HG03139 (cell line): Measurements from ENCODE around the gene GPR15.

Experiments used
- ATAC-seq: cut with Tn5 transposase; IDR thresholded peaks from one replicate; pipeline ENCODE4 v1.9.1; 2021; ENCODE audit not compliant: unreplicated experiment

Gene GPR15

DNA sequence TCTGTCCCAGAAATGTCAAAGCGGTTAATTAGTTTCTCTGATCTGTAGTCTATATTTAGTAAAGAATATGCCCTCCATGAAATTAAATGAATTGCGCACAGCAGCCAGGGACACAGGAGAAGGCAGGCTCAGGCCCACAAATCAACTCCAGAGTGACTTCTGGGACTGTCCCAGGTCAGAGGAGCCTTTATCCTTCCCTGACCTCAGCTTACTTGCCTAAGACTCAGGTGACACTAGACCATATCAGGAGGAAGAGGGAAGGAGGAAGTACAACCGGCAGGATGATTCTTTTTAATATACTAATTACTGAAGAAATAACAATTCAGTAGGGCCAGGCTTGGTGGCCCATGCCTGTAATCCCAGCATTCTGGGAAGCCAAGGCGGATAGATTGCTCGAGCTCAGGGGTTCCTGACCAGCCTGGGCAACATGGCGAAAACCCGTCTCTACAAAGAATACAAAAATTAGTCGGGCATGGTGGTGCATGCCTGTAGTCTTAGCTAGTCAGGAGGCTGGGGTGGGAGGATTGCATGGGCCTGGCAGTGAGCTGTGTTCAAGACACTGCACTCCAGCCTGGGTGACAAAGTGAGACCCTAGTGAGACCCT is 1.8 kb upstream of the GPR15 start:
- no peak for ATAC-seq

DNA sequence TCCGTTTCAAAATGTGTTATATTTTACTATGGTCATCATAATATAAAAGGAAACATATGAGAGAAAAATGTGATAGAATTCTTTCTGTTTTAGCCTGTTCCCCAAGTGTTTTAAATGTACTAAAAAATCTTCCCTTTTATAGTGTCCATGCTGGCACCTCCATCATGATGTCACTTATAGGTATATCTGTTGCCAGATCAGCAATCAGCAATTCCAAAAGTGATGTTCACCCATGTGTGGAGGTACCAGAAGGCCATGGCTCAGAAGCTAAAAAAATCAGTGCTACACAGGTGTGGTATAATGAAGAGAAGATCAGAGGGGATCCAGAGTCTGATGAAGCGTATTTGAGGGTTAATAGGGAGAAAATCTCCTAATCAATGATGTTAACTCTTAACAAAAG is 1.1 kb upstream of the GPR15 start:
- ATAC-seq: no peak

DNA sequence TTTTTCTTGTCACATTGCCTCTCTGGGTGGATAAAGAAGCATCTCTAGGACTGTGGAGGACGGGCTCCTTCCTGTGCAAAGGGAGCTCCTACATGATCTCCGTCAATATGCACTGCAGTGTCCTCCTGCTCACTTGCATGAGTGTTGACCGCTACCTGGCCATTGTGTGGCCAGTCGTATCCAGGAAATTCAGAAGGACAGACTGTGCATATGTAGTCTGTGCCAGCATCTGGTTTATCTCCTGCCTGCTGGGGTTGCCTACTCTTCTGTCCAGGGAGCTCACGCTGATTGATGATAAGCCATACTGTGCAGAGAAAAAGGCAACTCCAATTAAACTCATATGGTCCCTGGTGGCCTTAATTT is 478 bp downstream of the GPR15 start:
- no peak for ATAC-seq

DNA sequence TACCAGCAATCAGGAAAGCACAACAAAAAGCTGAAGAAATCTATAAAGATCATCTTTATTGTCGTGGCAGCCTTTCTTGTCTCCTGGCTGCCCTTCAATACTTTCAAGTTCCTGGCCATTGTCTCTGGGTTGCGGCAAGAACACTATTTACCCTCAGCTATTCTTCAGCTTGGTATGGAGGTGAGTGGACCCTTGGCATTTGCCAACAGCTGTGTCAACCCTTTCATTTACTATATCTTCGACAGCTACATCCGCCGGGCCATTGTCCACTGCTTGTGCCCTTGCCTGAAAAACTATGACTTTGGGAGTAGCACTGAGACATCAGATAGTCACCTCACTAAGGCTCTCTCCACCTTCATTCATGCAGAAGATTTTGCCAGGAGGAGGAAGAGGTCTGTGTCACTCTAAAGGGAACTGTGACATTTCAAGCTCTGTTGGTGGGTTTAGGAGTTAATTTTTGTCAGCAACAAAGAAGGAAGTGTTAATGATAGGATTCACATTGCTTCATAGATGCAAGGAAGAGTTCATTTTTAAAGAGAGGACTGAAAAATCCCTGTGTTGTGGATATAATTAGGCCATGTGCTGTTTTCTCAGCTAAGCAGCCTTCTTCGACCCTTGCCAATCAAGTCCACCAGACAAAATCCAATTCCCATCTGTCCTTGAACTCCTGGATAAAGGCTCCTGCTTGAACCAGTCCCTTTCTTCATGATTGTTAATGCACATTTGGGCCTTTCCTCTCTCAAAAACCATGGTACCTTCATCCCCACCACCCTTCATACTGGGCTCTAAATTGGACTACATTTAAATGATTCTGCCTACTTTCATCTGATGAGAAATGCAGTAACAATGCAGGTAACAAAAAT is 1.2 kb downstream of the GPR15 start:
- no peak for ATAC-seq

DNA sequence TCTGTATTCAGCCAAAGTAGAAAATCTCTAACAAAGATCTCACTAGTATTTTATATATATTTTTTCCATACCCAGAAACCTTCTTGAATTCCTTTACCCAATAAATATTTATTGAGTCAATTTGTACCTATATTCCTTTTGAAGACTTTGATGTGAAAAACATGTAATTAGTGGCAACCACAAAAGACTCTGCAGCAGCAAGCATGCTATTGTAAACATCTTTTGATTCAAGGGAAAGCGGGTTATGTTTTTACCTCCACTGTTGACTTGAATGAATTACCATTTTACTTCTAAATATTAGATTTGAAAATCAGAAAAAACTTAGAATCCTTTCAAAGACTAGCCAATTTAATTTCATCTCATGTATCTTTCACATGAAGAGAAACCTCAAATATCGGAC is 2.4 kb downstream of the GPR15 start:
- ATAC-seq: no peak

DNA sequence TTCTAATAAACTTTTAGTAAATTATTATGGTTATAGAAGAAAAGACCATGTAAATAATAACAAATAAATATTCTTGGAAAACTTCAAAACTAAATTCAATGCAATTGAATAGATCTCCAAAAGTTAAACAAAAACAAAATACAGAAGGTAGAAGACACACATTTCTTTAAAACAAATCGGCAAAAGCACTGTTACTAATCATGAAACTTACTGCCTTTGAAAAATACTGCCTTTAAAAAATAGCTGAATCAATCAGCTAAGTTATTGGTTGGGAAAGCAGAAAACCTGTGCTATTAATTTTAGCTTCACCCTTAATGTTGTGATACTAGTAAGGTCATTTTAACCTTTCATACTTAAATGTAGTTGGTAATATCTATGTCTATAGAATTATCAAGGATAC is 3.0 kb downstream of the GPR15 start:
- ATAC-seq: no peak

DNA sequence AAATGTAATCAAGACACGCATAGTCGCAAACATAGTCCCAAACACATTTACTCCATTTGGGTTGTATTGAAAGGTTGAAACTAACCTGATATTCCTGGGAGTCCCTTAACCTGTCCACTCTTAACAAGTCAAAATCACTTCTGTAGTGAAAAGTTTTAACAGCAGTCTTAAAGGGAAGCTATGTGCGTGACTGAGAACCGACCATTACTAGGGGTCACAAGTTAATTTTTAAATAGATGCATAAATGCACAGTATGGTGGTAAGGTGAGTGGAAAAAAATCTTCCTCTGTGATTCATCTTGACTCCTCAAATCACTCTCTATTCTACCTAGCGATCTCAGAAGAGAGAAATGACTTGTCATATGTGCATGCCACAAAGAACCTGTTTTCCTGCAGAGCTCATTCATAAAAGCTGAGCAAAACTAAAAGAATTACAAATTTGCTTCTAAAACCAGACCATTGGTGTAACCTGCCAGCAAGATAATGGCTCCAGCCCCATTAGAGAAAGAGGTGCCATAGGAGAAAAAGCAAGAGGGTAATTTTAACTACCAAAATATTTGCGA is 4.8 kb downstream of the GPR15 start:
- ATAC-seq: peak; percentile 74

DNA sequence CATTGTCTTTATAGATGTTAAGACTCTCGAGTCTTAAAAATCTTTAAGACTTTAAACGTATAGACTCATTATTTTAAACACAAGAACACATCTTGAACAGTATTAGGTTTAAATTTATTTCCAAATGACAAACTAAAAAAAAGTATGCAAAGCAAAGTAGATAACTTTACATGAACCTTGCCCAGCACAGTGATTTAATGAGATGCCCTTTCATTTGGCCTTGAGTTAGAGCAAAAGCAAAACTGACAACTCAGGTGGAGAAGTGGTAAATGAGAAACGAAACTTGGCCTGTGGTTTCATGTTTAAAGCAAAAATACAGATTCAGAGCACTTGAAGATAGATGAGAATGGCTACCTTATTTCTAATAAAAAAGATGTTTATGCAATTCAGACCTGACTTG is 8.6 kb downstream of the GPR15 start:
- ATAC-seq: peak; percentile 36

DNA sequence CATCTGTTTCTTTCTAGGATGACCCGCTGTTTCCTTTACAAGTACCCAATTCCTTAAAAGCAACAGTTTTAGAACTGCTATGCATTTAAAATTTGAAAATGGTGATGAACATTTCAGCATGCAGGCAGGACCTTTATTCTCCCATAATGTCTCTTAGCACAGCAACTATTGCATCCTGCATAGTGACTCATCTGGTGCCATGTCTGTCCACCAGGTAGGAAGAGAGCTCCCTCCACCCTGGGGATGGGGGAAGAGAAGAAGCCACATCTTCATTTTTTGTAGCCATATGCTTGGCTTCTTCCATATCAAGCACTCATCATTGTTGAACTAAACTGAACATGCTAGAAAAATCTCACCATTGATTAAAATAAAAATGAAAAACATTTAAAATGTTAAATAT is 9.9 kb downstream of the GPR15 start:
- no peak for ATAC-seq

DNA sequence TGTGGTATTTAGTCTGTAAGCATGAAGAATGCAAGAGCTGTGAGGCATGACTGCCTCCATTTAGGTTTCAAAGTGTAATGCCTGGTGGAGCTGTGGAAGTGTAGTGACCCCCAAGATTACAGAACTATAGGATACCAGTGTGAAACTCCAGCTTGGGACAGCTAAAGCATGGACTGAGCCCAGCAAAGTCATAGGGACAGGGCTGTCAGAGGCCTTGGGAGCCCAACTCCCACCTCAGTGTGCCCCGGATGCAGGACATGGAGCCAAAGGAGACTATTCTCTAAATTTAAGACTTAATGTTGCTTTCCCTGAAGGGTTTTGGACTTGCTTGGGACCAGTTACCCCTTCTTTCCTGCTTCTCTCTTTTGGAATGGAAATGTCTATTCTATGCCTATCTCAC is 10.8 kb downstream of the GPR15 start:
- no peak for ATAC-seq

DNA sequence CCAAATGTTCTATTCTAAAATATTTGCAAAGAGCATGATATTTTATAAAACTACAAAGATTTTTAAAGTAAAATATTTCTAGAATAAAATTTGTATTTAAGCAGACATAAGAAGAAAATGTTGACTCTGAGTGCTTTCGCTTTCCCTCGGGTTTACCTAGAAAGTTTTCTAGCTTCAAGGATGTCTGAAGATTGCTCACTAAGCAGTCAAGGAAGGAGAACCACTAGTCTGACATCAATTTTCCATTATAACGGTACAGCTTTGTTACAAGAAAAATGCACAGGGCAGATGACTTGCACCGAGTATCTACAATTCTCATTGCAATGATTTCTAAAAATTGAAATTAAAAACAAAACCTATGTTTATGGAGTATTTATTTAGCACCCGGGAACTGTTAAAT is 14.2 kb downstream of the GPR15 start:
- peak; percentile 44 for ATAC-seq

DNA sequence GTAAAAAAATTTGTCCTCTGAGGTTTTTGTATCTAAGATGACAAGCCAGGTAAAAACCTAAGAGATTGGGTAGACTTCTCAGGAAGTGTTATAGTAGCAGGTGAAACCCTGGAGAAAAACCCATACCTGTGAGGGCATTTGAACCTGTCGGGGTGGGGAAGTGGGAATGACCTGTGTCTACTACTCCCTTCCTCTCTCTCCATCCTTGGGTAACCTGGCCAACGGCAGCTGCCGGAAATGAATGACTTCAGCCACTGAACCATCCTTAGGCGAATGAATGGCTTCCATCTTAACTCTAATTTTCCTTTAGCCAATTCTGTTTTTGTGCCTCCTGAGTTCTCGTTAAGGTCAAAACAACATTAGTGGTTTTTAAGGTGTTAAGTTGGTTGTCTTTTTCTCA is 16.8 kb downstream of the GPR15 start:
- ATAC-seq: no peak

DNA sequence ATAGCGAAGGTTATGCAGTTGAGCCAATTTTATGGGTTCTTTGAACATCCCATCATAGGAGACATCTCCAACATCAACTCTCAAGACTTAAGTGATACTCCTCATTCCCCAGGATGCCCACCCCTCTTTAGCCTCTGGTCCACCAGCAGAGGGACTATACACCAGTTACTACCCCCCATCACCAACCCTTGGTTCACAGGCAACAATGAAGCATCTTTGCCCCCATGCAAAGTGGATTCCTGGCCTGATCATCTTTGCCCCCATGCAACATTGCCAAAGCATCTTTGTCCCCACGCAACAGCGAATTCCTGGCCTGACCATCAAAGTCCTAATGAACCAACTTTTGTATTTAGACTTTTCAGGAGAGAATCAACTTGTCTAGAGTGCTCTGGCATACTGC is 19.1 kb downstream of the GPR15 start:
- no peak for ATAC-seq

DNA sequence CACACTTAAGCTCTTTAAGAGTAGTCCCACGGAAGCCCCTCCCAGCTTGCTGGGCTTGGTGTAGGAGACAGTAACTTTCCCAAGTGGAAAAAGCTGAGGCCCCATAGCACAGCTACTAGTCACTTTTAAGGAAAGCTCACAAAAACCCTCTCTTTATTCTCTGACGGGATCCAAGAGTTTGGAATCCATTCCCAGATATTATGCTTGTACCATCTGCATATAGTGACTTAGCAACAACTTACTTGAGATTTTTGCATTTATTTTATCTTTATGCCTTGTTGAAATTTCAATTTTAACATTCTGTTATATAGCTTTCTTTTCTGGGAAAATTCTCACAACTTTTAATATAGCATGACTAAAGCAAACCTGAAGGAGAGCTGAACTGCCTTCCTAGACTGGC is 19.5 kb downstream of the GPR15 start:
- ATAC-seq: no peak

DNA sequence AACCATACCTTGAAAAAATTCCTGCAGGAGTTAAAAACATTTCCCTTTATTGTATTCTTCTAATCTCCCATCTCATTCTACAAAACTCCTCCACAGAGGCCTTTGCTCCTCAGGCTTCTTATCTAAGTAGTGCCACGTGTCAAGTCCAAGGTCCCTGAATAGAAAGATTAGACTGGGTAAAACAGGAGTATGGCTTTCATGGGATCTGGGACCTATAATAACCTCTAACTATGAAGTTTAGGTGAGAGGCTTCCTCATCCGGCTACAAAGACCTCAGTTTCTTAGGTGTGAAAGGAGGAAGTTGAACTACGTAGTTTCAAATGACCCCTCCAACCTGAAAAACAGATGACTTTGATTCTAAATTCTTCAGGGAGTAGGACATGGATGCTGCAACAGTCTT is 20.0 kb downstream of the GPR15 start:
- no peak for ATAC-seq

DNA sequence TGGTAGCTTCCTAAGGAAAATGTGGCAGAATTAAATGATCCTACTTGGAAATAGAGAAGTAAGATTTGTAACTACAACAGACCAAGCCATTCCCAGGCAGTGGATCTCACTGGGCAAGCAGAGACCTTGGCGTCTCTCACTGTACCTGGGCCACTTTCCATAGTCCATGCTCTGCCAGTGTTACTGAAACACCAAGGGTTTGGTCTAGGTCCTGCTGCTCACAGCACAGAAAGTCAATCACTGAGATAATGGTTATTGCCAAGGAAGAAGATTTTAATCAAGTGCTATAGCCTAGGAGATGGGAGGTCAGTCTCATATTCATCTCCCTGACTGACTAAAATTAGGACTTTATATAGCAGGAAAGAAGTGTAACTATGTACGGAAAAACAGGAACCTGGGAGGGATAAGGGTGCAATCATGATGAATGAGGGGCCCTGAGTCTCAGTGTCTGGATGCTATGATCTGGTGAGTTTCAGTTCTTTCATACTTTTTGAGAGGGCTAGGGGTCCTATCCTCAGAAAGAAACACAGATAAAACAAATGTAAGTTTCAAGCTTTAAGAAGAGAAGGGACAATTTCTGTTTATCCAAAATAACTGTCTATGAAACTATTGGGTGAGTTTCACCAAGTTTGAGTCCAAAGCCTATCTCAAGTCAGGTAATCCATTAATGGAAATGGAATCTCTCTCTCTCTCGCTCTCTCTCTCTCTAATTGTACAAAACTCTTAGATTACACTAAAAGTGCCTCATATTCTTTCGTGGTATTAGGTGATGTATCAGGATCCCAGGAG is 20.6 kb downstream of the GPR15 start:
- no peak for ATAC-seq

DNA sequence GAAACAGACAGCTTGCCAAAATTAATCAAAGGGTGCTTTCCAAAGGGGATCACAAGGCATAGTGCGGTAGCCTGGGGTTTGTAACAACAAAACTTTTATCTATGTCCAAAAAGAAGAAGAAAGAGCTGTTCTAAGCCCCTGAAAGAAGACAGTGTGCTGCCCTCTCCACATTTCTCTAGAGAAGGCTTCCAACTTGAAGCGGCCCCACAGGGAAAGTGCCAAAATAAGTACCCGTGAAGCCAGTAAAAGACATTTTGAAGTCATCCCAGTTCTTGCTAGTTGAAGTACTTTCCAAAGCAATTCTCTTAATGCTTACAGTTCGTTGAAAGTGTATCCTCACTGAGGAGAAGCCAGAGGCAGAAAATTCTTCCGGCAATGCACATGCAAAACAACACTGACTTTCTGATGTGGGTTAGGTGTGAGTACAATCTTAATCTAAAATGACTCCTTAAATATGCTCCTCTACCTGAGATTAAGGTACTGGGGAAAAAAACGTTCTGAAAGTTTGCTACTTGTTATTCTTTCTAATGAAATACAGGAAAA is 21.3 kb downstream of the GPR15 start:
- ATAC-seq: no peak

DNA sequence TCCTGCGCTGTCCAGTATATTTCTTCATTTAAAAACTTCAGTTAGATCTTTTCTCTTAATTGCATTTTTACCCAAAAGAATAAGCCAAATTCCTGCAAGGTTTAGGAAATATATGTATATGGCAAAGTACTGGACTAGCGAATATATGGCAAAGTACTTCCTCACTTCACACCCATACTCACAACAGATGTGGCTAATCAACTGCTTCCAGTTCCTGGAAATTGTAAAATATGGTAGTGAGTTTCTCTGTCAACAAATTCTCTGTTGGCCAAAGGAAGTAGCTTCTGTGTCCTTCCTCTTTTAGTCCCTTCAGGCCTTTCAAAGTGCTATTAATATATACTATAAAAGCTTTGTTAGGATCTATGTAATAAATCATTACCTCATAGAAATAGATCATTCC is 22.0 kb downstream of the GPR15 start:
- ATAC-seq: no peak

DNA sequence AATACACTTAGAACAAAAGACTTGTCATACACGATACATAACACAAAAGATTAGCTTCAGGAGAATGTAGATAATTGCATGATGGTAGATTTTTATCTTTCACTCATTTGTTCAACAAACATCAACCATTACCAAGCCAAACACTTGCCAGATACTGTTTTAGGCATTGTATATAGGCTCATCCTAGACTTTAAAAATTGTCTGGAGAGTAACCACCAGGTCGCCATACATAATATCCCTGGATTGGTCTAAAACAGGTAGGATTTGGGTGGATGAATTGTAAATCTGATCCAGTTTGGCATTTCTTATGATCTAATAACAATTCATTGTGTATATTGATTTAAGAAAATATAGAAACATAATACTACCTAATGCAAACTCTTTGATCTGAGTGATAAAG is 22.8 kb downstream of the GPR15 start:
- no peak for ATAC-seq

DNA sequence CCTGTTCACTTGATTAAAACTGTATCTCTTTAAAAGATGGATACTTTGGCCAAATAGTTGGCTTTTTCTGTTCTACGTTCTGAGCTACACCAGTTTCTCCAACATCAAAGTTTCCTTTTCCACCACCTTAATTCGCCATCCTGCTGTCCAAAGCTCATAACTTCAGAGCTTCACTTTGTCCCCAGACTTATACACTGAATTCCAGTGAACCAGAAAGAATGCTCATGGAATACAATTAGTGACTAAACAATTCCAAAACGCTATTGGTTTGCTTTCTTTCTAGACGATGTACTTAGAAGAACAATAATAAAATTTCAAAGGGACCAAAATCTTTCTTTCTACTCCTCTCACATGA is 23.2 kb downstream of the GPR15 start:
- ATAC-seq: no peak
